ENCODE measurements around the gene RAVER1.
"Not testable (repeated sequence)": the region's sequence is repeated elsewhere in the genome, so short reads cannot be mapped to it uniquely, and the experiment has no call there.

The RAVER1 gene, protein sequence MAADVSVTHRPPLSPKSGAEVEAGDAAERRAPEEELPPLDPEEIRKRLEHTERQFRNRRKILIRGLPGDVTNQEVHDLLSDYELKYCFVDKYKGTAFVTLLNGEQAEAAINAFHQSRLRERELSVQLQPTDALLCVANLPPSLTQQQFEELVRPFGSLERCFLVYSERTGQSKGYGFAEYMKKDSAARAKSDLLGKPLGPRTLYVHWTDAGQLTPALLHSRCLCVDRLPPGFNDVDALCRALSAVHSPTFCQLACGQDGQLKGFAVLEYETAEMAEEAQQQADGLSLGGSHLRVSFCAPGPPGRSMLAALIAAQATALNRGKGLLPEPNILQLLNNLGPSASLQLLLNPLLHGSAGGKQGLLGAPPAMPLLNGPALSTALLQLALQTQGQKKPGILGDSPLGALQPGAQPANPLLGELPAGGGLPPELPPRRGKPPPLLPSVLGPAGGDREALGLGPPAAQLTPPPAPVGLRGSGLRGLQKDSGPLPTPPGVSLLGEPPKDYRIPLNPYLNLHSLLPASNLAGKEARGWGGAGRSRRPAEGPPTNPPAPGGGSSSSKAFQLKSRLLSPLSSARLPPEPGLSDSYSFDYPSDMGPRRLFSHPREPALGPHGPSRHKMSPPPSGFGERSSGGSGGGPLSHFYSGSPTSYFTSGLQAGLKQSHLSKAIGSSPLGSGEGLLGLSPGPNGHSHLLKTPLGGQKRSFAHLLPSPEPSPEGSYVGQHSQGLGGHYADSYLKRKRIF
- total RNA-seq = 3.4 to 22.9 (median 9.2) reads per million in 18 experiments

- DNase-seq = peak; percentile 98
Measured at GRCh38 chr19:10332965-10333757, at the start of gene RAVER1. TSS of gene RAVER1 (minus strand) at chr19:10333529. CDS start at chr19:10333507, 22 bp downstream.

DNA sequence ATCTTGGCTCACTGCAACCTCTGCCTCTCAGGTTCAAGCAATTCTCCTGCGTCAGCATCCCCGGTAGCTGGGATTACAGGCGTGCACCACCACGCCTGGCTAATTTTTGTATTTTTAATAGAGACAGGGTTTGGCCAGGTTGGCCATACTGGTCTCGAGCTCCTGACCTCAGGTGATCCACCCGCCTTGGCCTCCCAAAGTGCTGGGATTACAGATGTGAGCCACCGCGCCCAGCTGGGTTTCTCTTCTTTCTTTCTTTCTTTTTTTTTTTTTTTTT is 49.8 kb upstream of the RAVER1 start:
- not testable (repeated sequence) for DNase-seq

GRCh38 chr19:10380313-10381102 is 47.2 kb upstream of the RAVER1 start, which contains the start of gene TYK2:
TSS of gene TYK2 (minus strand) at chr19:10380572. CDS start at chr19:10378406, 2,166 bp downstream.
- DNase-seq = peak; percentile 99

- DNase-seq = peak in 1 of 2 donors; percentile 10
Measured at GRCh38 chr19:10379880-10380312, 46.6 kb upstream of the RAVER1 start.

DNA sequence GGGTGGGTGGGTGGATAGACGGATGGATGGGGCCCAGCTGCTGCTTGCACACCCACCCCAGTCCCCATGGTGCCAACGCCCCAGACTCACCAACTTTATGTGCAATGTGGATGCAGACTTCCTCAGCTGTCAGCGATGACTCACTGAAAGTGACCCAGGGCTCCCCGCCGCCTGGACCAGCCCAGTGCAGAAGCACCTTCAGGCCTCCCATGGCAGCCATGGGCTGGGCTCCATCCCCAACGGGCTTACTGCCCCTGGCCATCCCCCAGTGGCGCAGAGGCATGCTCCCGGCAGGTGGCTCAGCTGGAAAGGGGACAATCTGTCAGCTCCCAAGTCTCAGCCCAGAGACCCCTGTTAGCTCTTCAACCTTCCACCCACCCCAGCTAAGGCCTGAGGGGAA is 44.8 kb upstream of the RAVER1 start:
- DNase-seq = peak in 1 of 2 donors; percentile 21

- not testable (repeated sequence) for DNase-seq
Measured at GRCh38 chr19:10377140-10377640, 43.9 kb upstream of the RAVER1 start.

- peak; percentile 29 to 44 for DNase-seq
Measured at GRCh38 chr19:10374931-10375330, 41.6 kb upstream of the RAVER1 start.

- peak; percentile 82 to 92 for DNase-seq
Measured at GRCh38 chr19:10372690-10373089, 39.4 kb upstream of the RAVER1 start.

GRCh38 chr19:10368101-10368803 is 34.9 kb upstream of the RAVER1 start:
- no peak for DNase-seq

DNA sequence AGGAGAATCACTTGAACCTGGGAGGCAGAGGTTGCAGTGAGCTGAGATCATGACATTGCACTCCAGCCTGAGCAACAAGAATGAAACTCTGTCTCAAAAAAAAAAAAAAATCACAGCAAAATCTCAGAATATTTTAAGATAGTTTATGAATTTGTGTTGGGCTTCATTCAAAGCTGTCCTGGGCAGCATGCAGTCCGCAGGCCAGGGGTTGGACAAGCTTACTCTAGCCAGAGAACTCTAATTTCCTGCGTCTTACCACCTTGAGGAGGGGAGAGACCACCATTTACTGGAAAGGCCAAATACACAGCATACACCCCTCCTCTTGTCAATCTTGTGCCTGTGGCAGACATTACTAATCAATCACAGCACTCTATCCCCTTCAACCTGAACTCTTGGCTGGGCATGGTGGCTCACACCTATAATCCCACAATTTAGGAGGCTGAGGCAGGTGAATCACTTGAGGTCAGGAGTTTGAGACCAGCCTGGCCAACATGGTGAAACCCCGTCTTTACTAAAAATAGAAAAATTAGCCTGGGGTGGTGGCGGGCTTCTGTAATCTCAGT is 33.7 kb upstream of the RAVER1 start:
- not testable (repeated sequence) for DNase-seq

DNA sequence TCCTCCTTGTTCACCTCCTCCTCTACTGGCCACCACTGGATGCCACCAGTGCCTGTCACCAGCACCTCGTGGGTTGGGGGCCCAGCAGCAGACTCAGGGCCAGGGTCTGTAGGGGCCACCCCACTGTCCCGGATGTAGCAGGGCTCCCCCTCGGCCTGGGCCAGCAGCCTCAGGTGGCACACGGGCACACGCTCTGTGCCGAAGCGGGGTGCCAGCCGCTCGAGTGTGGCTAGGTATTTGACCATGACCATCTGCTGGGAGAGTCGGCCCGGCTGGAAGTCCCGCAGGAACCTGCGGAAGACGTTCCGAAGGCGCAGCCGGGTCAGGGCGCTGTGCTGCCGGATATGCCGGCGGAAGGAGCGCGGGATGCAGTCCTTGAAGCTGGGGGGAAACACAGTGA is 32.2 kb upstream of the RAVER1 start:
- DNase-seq = no peak

- no peak for DNase-seq
Measured at GRCh38 chr19:10364644-10365043, 31.3 kb upstream of the RAVER1 start.

DNA sequence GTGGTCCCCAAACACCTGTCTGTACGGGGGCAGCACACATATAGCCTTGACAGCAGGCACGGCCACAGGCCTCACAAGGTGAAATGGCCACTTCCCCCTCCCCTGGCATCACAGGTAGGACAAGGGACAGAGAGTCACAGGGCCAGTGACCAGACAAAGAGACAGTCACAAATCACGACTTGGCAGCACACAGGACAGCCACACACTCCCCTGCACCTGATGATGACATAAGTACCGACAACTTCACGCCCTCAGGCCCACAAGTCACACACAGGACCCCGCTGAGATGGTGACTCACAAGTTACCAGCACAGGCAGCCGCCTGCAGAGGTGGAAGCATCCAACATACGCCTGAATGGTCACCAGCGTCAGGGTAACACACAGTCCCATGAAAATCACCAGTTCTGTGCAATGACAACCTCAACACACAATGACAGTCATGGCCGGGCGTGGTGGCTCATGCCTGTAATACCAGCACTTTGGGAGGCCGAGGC is 30.5 kb upstream of the RAVER1 start:
- no peak for DNase-seq

GRCh38 chr19:10362259-10362658 is 28.9 kb upstream of the RAVER1 start:
- DNase-seq = no peak

GRCh38 chr19:10361569-10362011 is 28.3 kb upstream of the RAVER1 start:
- DNase-seq = no peak

GRCh38 chr19:10356431-10356830 is 23.1 kb upstream of the RAVER1 start:
- DNase-seq = no peak

- DNase-seq = no peak
Measured at GRCh38 chr19:10353793-10354391, 20.6 kb upstream of the RAVER1 start.

DNA sequence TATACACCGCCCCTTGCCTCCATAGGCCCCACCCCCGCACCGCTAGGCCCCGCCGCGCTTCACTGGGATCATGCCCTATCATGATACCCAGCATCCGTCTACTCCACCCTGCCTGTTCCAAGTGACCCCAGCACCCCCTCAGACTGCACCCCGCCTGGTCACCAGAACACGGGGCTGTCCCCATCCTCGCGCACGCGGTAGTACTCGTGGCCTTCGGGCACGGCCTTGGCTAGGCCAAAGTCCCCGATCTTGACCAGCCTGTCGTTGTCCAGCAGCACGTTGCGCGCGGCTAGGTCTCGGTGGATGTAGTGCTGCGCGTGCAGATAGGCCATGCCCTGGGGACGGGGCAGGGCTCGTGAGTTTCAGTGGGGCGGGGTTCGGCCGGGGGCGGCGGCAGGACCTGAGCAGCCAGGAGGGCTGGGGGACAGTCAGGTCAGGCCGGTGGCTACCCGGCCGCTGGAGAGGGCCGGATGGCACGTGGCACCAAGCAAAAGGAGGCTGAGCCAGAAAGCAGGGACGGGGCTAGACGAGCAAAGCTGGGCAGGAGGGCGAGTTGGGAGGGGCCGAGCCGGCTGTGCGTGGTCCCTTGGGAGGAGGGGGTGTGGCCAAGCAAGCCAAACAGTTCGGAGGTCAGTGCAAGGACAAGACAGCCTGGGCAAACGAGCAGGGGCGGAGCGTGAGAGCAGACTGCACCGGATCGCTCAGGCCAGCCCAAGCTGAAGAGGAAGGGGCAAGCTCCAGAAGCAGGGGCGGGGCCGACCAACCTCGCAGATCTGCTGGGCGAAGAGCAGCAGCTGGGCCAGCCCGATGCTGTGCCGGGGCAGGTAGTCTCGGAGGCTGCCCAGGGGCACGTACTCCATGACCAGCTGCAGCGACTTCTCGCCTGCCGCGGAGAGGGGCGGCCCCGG is 19.7 kb upstream of the RAVER1 start:
- DNase-seq = no peak

- peak; percentile 90 to 95 for DNase-seq
Measured at GRCh38 chr19:10346509-10346908, 13.2 kb upstream of the RAVER1 start.
